Measurements from ENCODE around the gene TTC38. TPM values are rescaled to one million over a fixed set of nuclear protein-coding genes. Genes with fewer than 3 reads are reported as not detected.

The TTC38 gene
- polyA plus RNA-seq, 1 donor from 2014 or later = 1.4 TPM

DNA sequence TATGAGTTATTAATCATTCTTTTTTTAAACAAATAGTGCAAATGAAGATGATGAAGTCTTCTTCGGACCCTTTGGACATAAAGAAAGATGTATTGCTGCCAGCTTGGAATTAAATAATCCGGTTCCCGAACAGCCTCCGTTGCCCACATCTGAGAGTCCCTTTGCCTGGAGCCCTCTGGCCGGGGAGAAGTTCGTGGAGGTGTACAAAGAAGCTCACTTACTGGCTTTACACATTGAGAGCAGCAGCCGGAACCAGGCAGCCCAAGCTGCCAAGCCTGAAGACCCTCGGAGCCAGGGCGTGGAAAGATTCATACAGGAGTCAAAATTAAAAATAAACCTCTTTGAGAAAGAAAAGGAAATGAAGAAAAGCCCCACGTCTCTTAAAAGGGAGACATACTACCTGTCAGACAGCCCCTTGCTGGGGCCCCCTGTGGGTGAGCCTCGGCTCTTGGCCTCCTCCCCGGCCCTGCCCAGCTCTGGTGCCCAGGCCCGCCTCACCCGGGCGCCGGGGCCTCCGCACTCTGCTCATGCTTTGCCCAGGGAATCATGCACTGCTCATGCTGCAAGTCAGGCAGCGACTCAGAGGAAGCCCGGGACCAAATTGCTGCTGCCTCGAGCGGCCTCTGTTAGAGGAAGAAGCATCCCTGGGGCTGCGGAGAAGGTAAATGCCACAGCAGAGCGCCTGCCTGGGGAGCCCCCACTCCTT is 40.6 kb downstream of the TTC38 start:
- Histone ChIP-seq H3K9me2 (ENCODE audit: insufficient read depth, low read length) (no peaks in the 10 kb centered on the region), H3K27me3 (ENCODE audit: insufficient read depth, low read depth, low read length) (no peaks in the 10 kb centered on the region), H3K79me2 (replicated peaks; ENCODE audit: insufficient read depth, low read length) (peaks cover 5% of the 10 kb centered on the region), H3K4me3 (ENCODE audit: low read length) (no peak overlapping the region), H3K36me3 (ENCODE audit: insufficient read depth, low read length) (no peaks in the 10 kb centered on the region), H3K4me2 (ENCODE audit: low read length) (no peak overlapping the region), H4K20me1 (ENCODE audit: insufficient read depth) (no peaks in the 10 kb centered on the region), H3F3A (ENCODE audit: insufficient read depth, low read length, poor library complexity, severe bottlenecking) (no peaks in the 10 kb centered on the region), H3K27ac (ENCODE audit: low read length) (no peak overlapping the region), H3K9ac (ENCODE audit: low read length) (no peak overlapping the region), H2AFZ (ENCODE audit: low read depth, low read length) (no peak overlapping the region), H3K9me3 (ENCODE audit: low read length) (no peaks in the 10 kb centered on the region)
- TF ChIP-seq EP300 (conservative IDR thresholded peaks at IDR 0.05; ENCODE audit: poor library complexity, severe bottlenecking) = no peak
- TF ChIP-seq TAF1 (IDR thresholded peaks at IDR 0.05; ENCODE audit: low read depth) = no peak
- no peak for TF ChIP-seq RAD21 (conservative IDR thresholded peaks at IDR 0.05)
- TF ChIP-seq, protein P1, sequence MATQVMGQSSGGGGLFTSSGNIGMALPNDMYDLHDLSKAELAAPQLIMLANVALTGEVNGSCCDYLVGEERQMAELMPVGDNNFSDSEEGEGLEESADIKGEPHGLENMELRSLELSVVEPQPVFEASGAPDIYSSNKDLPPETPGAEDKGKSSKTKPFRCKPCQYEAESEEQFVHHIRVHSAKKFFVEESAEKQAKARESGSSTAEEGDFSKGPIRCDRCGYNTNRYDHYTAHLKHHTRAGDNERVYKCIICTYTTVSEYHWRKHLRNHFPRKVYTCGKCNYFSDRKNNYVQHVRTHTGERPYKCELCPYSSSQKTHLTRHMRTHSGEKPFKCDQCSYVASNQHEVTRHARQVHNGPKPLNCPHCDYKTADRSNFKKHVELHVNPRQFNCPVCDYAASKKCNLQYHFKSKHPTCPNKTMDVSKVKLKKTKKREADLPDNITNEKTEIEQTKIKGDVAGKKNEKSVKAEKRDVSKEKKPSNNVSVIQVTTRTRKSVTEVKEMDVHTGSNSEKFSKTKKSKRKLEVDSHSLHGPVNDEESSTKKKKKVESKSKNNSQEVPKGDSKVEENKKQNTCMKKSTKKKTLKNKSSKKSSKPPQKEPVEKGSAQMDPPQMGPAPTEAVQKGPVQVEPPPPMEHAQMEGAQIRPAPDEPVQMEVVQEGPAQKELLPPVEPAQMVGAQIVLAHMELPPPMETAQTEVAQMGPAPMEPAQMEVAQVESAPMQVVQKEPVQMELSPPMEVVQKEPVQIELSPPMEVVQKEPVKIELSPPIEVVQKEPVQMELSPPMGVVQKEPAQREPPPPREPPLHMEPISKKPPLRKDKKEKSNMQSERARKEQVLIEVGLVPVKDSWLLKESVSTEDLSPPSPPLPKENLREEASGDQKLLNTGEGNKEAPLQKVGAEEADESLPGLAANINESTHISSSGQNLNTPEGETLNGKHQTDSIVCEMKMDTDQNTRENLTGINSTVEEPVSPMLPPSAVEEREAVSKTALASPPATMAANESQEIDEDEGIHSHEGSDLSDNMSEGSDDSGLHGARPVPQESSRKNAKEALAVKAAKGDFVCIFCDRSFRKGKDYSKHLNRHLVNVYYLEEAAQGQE (IDR thresholded peaks at IDR 0.05; ENCODE audit: borderline replicate concordance) = no peak
- no peak for TF ChIP-seq POLR2AphosphoS5 (IDR thresholded peaks at IDR 0.05)
- TF ChIP-seq EZH2 (IDR thresholded peaks at IDR 0.05; ENCODE audit: borderline replicate concordance, insufficient read depth, low read length, poor library complexity, severe bottlenecking) = no peak
- TF ChIP-seq SMC3 (conservative IDR thresholded peaks at IDR 0.05; ENCODE audit: poor library complexity) = no peak
- no peak for TF ChIP-seq MXI1 (conservative IDR thresholded peaks at IDR 0.05; ENCODE audit: poor library complexity, severe bottlenecking)
- TF ChIP-seq, protein P2, sequence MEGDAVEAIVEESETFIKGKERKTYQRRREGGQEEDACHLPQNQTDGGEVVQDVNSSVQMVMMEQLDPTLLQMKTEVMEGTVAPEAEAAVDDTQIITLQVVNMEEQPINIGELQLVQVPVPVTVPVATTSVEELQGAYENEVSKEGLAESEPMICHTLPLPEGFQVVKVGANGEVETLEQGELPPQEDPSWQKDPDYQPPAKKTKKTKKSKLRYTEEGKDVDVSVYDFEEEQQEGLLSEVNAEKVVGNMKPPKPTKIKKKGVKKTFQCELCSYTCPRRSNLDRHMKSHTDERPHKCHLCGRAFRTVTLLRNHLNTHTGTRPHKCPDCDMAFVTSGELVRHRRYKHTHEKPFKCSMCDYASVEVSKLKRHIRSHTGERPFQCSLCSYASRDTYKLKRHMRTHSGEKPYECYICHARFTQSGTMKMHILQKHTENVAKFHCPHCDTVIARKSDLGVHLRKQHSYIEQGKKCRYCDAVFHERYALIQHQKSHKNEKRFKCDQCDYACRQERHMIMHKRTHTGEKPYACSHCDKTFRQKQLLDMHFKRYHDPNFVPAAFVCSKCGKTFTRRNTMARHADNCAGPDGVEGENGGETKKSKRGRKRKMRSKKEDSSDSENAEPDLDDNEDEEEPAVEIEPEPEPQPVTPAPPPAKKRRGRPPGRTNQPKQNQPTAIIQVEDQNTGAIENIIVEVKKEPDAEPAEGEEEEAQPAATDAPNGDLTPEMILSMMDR (IDR thresholded peaks at IDR 0.05; ENCODE audit: poor library complexity, severe bottlenecking) = no peak

DNA sequence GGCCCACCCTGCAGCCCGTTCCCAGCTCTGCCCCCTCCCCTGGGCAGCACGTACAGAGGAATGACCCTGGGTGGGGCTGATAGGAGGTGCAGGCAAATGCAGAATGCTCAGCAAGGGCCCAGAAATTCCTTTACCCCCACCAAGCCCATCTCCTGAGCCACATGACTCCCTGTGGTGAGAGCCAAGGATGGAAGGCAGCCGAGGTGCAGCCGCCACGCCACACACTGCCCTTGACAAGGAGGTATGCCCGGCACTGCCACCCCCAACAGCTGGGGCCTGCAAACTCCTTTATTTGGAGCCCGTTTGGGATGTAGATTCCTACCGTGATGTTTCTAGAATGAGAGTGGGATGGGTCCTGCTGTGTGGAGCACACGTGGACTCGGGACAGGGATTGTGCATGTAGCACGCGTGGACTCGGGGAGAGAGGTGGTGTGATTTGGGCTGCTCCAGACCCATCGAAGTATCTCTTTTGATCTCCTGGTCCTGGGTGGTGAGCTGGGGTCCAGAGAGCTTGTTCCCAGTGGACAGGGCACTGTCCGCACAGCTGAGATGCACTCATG is 41.8 kb downstream of the TTC38 start:
- Histone ChIP-seq H3K9me2 (ENCODE audit: insufficient read depth, low read length) (no peaks in the 10 kb centered on the region), H3K79me2 (replicated peaks; ENCODE audit: insufficient read depth, low read length) (no peaks in the 10 kb centered on the region), H3K9ac (ENCODE audit: low read length) (no peak overlapping the region), H3F3A (ENCODE audit: insufficient read depth, low read length, poor library complexity, severe bottlenecking) (no peaks in the 10 kb centered on the region), H3K27ac (ENCODE audit: low read length) (no peak overlapping the region), H2AFZ (ENCODE audit: low read depth, low read length) (no peak overlapping the region), H3K36me3 (ENCODE audit: insufficient read depth, low read length) (no peaks in the 10 kb centered on the region), H3K9me3 (ENCODE audit: low read length) (no peaks in the 10 kb centered on the region), H3K27me3 (ENCODE audit: insufficient read depth, low read depth, low read length) (no peaks in the 10 kb centered on the region), H3K4me2 (ENCODE audit: low read length) (no peak overlapping the region), H3K4me3 (ENCODE audit: low read length) (no peak overlapping the region), H4K20me1 (ENCODE audit: insufficient read depth) (no peaks in the 10 kb centered on the region)
- TF ChIP-seq SMC3 (conservative IDR thresholded peaks at IDR 0.05; ENCODE audit: poor library complexity) (no peak), POLR2AphosphoS5 (IDR thresholded peaks at IDR 0.05) (no peak), EP300 (conservative IDR thresholded peaks at IDR 0.05; ENCODE audit: poor library complexity, severe bottlenecking) (no peak), MXI1 (conservative IDR thresholded peaks at IDR 0.05; ENCODE audit: poor library complexity, severe bottlenecking) (no peak), TAF1 (IDR thresholded peaks at IDR 0.05; ENCODE audit: low read depth) (no peak), EZH2 (IDR thresholded peaks at IDR 0.05; ENCODE audit: borderline replicate concordance, insufficient read depth, low read length, poor library complexity, severe bottlenecking) (no peak), RAD21 (conservative IDR thresholded peaks at IDR 0.05) (no peak)
- TF ChIP-seq, protein P1 (IDR thresholded peaks at IDR 0.05; ENCODE audit: borderline replicate concordance) = no peak
- TF ChIP-seq, protein P2 (IDR thresholded peaks at IDR 0.05; ENCODE audit: poor library complexity, severe bottlenecking) = no peak

Measured in neural cell (in vitro differentiated cells).